GM19455 (cell line): ENCODE results near the gene TLE1.
"Not testable (repeated sequence)": the region's sequence is repeated elsewhere in the genome, so short reads cannot be mapped to it uniquely, and the experiment has no call there.

Source experiments
- ATAC-seq: cut with Tn5 transposase; IDR thresholded peaks from one replicate; pipeline ENCODE4 v1.9.1; 2021; ENCODE audit not compliant: unreplicated experiment

TLE1 gene

DNA sequence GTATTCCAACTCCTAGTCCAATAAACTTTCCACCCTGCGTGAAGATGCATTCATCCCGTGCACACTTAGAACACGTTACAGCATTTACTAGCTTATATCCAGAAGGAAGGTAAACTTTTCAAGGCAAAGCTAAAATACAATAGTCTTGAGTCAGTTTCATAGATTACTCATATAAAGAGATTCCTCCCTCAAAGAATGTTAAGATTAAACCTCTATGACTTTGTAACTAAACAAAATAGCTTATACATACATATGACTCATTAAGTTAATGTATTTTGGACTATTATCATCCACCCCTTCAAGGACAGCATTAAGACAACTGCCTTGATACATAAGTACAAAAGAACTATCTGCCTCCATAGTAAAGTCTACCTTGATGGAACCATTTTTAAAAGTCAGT lies 36.1 kb downstream of the TLE1 start:
- ATAC-seq = no peak

DNA sequence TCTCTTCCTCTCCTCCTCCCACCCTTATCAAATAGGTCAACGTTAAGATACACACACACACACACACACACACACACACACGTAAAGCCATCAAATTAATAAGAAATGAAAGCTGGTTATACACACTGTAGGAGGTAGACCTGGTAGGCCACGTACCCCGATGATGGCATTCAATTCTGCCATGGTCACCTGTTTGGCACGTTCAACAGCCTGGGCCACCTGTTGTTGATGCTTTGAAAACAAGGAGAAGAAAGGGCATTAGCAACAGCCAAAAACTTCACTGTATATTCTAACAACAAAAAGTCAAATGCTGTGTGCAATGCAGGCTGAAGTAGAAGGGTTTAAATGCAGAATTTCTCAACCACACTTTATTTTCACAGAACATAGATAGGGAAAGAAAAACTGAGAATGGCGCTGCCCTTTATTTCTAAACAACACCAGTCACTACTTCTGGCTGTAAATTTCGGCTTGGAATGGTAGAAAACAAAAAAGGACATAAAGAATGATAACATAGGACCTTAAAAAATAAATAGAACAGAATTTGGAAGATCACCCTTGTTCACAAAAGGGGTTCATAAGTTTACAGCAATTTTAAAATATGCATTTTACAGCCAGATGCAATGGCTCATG lies 37.2 kb downstream of the TLE1 start:
- ATAC-seq = no peak

DNA sequence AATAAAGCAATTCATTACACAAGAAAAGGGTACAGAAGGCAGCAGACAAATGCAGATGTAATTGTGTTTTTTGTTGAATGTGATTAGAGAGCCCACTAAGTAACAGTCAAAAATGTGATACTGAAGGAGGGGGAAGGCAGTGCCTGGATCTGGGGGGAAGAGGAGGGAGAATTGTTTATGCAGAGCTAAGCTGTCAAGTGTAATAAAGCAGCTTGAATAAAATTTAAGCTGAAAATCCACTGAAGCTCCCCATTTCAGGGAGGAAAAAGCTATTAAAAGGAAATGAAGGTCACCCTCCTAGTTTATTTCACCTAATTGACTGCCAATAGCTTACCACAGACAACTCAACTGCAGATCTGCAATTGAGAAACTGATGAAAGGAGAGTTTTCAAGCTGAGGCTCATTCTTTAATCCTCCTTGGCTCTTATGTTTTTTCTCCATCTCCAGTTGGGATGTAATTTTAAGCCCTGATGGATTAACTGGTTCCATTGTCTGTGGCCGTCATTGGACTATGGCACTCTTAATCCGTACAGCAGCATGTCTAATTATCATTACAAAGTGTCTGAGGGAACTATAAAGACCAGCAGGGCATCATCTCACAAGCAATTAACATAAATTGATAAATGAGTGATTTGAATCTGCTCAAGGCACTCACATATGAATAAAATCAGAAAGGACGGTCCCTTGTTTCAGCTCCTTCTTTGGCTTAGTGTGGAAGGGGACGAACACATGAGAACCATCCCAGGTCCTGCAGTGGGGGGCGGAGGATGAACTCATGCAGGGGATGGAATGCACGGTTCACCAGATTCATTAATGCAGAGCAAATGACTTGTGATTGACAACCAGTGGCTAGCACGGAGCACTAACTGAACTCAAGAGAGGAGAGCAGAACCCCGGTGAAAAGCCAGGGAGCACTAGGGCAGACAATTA lies 38.5 kb downstream of the TLE1 start:
- ATAC-seq = no peak

DNA sequence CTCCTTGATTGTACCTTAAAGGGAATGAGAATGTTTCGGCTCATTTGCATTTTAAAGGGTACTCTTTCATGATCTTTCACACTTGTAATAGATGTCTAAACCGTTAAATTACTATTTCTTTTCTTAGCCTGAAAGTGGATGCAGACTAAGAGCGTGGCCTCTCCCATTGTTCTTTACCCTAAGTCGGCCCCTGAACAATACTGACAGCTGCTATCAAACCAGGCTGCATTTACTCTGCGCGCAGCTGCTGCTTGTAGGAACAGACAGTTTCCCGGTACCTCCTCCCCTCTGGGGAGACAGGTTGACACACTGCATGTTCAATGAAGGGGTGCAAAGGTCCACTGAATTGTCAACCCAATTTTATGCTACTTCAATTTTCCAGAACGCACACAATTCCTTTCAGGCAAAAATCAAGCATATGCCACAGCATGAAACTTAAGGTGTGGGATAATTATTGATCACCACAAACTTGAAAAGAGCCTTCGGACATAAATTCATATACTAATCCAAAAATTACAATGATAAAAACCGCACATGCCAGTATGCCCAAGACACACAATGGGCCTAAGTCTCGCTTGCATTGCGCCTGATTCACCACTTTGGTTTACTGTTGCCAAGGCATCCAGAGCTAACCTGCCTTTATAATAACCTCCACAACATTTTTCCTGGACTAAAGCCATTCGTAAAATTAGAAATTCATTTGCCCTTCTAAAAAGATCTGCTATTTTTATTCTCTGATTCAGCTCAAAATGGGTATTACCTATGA lies 39.7 kb downstream of the TLE1 start:
- ATAC-seq = no peak

DNA sequence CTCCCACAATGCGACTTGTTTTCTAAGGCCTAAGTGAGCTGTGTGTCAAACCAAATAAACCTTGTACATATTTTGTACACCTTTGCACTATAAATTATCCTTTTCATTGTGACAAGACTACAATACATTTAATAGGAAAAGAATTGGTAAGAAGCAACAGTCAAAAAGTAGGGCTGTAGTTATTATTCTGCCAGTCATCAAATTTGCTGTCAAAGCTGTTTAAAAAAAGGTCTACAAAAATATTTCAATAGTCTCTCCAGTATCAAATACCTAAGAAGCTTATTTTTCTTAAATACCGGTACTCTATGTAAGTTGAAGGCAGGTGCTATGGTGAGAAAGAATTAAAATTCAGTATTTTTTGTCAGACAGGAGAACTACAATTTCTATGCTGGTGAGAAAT lies 40.5 kb downstream of the TLE1 start:
- no peak for ATAC-seq

DNA sequence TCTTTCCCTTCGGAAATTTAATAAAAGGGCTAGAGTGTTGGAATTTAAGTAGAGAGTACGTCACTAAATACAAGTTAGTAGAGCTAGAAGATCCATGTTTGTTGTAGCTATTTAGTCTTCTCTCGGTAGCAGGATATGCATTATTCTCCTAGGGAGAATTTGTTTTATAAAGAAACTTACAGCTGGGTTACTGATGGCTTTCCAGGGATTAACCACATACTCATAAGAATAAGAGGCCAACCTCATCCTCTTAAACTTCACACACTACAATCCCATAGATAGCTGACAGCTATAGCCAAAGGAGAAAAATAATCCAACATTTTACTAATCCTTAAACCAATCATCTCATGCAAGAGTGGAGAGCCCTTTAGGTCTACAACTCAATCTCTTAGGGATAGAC lies 43.0 kb downstream of the TLE1 start:
- no peak for ATAC-seq

DNA sequence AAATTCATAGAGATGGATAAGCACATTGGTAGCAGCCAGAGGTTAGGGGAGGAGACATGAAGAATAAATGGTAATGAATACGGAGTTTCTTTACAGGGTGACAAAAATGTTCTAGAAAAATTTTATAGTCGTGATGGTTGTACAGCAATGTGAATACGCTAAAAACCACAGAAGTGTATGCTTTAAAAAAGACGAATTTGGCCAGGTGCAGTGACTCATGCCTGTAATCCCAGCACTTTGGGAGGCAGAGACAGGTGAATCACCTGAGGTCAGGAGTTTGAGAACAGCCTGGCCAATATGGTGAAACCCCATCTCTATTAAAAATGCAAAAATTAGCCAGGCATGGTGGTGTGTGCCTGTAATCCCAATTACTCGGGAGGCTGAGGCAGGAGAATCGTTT lies 44.8 kb downstream of the TLE1 start:
- not testable (repeated sequence) for ATAC-seq

DNA sequence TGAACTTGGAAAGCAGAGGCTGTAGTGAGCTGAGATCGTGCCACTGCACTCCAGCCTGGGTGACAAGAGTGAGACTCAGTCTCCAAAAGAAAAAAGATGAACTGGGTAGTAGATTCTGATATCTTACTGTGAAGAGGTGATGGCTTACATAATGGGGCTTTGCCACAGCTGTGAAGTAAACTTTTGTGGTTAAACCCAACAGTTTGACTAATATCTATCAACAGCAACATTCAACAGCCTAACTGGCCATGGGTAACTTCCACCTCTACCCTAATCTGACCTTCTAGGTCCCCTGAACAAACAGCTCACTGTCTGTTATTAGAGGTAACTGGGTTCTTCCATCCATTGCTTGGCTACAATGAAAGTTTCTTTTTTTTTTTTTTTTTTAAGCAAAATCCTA lies 52.1 kb downstream of the TLE1 start:
- ATAC-seq = peak; percentile 71

DNA sequence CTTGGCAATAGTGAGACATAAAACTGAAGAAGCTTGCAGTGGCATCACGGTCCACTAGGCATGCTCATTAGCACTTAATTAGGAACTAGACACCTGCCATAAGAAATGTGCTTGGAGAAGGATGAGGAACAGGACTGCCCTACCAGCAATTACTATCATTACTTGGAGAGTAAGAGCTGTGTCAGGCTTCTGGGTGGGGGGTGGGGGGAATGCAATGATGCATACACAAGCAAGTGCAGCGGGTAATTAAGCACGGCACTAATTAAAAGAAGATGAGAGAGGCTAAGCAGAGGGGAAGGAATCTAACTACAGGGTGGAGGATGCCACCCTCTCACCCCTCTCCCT lies 53.1 kb downstream of the TLE1 start:
- ATAC-seq = no peak

DNA sequence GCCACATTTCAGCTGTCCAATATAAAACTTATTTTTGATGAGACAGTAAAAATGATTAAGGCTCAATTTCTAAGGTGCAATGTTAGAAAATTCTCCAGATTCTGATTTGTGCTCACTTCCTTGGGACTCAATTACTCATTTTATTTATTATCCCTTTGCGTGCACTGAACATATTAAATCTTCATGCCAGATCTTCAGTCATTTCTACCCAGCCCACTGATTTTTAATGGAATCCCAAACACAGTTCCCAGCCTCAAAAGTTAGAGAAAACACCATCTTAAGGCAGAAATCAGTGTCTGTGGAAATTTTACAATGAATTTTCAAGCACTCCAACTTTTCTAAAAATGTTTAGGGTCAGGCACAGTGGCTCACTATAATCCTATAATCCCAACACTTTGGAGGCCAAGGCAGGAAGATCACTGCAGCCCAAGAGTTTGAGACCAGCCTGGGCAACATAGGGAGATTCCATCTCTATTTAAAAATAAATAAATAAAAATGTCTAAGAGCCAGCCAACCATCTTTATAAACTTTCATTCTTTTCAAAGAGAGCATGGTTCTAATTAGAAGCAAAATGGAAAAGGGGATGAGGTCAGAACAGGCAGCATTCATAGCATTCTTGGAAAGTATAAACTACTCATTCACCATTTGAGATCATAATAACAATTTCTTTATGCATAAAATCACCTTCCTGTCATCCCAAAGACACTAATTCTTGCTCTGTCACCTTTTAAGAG lies 53.7 kb downstream of the TLE1 start:
- ATAC-seq = no peak

DNA sequence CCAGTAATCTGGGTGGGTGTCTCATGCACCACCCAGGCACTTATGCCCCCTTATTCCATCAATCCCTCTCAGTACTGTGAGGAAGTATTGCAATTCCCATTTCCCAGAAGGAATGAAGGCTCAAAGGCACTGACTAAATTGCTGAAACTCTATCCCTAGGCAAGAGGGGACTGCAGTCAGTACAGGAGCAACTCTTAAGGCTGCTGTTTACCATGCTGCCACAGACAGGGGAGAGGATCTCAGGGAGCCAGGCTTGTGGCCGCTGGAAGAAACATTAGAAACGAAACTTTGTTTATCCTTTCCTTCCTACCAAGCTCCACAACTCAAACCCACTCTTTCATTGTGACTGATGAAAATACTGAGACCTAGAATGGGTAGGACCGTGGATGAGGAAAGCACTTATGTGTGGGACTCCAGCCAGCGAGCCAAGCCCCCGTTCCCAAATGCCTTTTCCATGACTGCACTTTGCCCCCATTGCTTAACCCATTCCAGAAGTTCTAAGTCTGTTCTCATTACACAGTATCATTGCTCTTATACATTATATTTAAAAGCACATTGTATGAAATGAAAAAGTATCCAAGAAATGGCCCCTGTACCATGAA lies 54.3 kb downstream of the TLE1 start:
- ATAC-seq = no peak

DNA sequence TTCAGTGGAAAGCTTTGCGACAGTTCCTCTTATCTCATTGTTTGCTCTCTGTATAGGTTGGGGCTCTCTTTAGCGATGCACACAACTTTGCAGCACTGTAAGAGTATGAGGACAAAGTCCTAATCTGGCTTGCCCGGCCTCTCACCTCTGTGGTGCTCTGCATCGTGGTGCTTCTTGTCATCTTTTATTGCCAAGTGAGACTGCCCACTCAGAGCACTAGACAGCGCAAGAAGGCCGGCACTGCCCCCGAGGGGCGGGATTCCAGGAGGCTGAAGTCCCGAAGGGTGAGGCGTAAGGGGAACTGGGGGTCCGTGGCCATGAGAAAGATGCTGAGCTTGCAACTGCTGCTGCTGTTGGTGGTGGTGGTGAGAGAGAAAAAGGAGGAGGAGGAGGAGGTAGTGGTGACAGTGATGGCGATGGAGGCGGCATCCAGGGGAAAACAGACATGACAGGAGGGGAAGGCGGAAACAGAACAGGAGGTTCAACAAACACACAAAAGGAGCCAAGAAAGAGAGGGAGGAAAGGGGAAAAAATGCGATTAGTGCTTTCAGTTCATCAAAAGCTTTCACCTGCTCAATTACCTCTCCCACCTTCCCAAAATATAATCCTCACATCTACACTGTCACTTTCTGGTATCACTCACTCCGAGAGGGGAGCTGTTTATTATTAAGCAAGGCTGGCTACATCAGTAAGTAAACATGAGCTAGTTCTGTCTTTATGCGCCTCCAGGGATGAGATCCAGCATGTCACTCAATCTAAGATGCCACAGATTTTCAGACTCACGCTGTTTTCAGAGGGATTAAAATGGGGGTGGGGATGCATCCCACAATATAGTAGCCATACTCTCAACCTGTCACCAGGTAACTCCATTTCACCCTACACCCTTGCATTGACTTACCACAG lies 55.1 kb downstream of the TLE1 start:
- no peak for ATAC-seq

DNA sequence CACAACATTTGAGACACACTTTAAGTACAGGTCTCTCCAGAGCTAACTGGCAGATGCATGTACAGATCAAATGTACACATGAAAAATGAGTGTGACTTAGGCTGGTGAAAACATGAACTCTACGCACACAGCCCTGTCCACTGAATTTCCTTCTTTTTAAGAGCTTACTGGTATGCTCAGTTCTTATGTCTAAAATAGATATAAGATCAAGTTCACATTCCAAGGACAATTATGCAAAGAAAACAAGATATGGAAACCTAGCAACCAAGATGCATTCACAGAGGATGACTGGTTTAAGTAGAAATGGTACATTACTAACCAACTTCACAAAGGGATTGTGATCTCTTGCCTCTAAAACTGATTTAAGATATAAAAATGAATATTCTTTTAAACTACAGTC lies 56.7 kb downstream of the TLE1 start:
- ATAC-seq = no peak

DNA sequence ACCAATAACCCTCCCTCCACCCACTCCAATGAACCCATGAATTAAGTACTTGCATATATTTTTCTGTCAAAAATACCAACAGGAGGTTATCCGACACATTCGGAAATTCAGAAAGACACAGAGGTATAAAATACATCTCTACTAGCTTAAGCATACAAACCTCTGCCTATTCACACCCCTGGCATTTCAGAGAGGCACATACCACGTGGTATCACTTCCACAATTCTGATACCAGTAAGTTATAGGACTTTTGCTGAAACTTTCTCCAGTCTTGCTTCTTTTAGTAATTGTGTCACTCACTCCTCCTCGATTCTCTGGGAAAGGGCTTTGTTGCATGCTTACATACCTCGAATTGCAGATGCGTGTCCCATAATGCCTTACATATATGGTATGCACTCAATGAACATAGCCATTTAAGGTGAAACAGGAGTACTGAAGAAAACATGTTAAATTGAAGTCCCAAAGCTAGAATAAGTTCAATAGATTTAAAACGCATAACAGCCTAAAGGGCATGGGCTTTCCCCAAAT lies 58.1 kb downstream of the TLE1 start:
- ATAC-seq = no peak

DNA sequence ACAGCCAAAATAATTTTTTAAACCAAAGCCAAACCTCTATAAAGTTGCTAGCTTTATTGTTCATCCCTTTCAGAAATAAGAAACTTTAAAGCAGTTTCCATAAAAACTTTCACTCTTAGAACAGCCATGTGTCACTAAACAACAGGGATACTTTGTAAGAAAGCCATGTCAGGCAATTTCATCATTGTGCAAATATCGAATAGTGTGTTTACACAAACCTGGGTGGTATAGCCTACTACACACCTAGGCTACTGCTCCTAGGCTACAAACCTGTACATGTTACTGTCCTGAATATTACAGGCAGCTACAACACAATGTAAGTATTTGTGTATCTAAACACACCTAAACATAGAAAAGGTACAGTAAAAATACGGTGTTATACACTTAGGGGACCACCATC lies 59.9 kb downstream of the TLE1 start:
- ATAC-seq = no peak

DNA sequence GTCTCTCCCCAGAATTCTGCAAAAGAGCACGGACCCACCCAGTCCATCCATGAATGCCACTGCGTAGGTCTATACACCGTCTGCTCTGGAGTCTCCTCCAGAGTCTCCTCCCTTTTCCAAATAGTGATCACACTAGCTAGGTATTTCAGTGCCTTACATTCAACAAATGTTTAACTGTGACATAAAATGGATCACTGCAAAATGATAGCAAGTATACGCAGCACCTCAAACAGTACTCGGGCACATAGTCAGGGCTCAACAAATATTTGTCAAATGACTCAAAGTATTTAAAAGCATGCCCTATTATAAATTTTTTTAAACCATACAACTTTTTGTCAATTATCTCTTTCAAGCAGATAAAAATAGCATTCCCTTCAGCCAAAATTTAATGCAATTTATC lies 60.5 kb downstream of the TLE1 start:
- ATAC-seq = no peak

DNA sequence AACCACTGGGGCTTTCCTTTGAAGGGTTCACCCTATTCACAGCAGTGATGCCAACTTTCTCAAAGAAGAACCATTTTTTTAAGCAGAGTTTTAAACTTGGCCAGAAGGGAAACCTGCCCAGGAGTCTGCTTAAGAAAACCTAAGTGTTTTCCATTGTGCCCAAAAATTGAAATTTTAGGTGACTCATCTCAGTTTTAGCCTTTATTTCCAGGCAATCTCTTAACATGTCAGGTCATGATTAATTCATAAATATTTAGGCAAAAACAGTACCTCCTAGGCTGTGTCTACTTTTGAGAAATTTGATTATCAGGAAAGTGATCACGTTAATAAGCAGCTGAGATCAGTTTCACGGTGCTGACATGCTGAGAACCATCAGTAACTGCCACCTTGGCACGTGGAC lies 61.9 kb downstream of the TLE1 start:
- no peak for ATAC-seq

DNA sequence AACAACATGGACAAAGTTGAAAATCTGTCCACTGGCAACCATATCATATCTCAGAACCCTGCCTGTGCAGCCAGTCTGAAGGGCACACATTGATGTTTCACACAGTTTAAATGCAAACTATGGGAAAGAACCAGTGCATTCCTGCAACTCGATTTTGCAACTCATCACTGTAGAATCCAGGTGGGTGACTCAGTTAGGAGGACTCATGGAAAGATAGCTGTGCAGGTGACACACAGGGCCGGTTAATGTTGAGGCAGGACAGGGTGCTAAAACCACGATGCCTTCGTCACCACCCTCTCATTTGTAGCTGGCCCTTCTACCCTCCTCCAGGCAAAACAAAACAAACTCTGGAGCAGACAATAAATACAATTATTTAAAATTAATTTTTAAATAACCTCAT lies 62.8 kb downstream of the TLE1 start:
- ATAC-seq = no peak

DNA sequence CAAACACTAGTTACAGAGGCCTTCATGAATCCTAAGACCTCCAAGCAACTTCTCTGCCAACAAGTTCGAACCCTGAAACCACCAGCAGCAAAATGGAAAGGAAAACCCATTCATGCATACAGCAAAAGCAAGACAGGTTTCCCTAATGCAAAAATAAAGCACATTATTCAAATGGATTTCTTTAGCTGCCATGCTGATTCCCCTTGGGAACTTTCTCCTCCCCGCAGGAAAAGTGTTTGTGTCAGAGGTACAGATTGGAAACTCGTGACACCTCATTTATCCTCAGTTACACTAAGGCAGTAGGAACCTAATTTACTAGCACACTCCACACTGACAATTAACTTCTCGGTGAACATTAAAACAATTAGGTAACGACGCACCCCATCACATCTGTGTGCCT lies 63.4 kb downstream of the TLE1 start:
- no peak for ATAC-seq

DNA sequence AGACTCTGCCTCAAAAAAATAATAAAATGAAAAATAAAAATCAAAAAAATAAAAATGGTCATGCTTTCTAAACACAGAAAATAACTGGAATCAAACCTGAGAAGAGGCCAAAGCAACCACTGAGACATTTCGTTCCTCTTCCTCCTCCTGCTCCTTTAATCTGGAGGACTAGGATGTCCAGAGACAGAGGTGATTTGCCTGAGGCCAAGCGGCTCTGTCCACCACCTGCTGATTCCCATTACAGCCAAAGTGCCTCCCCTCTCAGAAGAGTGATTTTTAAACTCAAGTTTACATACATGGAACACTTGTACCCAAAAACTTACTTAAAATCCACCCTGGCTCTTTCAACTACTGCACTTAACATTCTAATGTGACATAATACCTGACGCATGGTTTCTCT lies 65.6 kb downstream of the TLE1 start:
- no peak for ATAC-seq
